GM12878 (cell line): ENCODE results near the gene FLT3LG. TPM values are rescaled to one million over a fixed set of nuclear protein-coding genes. Genes with fewer than 3 reads are reported as not detected.

Experiments
- ATAC-seq: fragments of 200-7000 bp; cut with Tn5 transposase; 3 replicates; pipeline ENCODE4 v1.9.1; 2020; ENCODE audit warnings: mild to moderate bottlenecking, moderate library complexity
- BruUV-seq: library from RNA; stranded (reverse); fragments of 400-500 nt; replicated peaks from 2 replicates; lab custom pipeline; 2021; lab: Mats Ljungman, UMichigan
- CTCF ChIA-PET: fragments of 300-600 bp; sonication (Branson Sonifier 250); formaldehyde crosslinking; extraction: SDS; loops from one replicate; lab custom pipeline; 2021; ENCODE audit warnings: inconsistent platforms; lab: Yijun Ruan, JAX
- POLR2A ChIA-PET: fragments of 350-600 bp; formaldehyde crosslinking; extraction: SDS; loops from one replicate; lab custom pipeline; 2021; ENCODE audit warnings: inconsistent platforms; lab: Charles Lee
- RAD21 ChIA-PET: fragments of 300-600 bp; sonication (Branson Sonifier 250); formaldehyde crosslinking; loops from one replicate; lab custom pipeline; 2023; ENCODE audit warnings: antibody characterized with exemption; ENCODE audit not compliant: unreplicated experiment; lab: Charles Lee
- SMC1A ChIA-PET: fragments of 300-600 bp; sonication (Branson Sonifier 250); formaldehyde crosslinking; loops from one replicate; lab custom pipeline; 2023; ENCODE audit not compliant: unreplicated experiment, uncharacterized antibody; lab: Charles Lee
- DNase-seq: peaks from one replicate; pipeline ENCODE4 v3.0.0-alpha.2; 2011; ENCODE audit warnings: low read depth, low spot score
- FAIRE-seq: peaks from 3 replicates; lab custom pipeline; 2011; peaks lifted over from hg19 to GRCh38; lab: Jason Lieb, UNC
- H2AFZ ChIP-seq: 2 replicates; pipeline ENCODE4 v1.6.0; 2011; ENCODE audit warnings: low read depth, low read length, control low read depth; ENCODE audit not compliant: control insufficient read depth
- H3K27ac ChIP-seq: 2 replicates; pipeline ENCODE4 v1.5.1; 2011; ENCODE audit warnings: control low read depth; ENCODE audit not compliant: control insufficient read depth, insufficient read depth
- H3K27me3 ChIP-seq, 2 experiments: replicated peaks in 1 of 2; 2 replicates each; pipeline versions ENCODE4 v1.6.0 to v1.6.1; 2011; ENCODE audit warnings: low read length in 1 of 2; ENCODE audit not compliant: control insufficient read depth in 2 of 2, insufficient read depth in 2 of 2
- H3K36me3 ChIP-seq, 2 experiments: 2 replicates each; pipeline ENCODE4 v1.5.1; 2011; ENCODE audit warnings: low read length in 1 of 2; ENCODE audit not compliant: control insufficient read depth in 2 of 2, insufficient read depth in 2 of 2
- H3K4me1 ChIP-seq: 2 replicates; pipeline ENCODE4 v1.6.1; 2011; ENCODE audit warnings: mild to moderate bottlenecking, low read length, moderate library complexity, mixed read lengths; ENCODE audit not compliant: control insufficient read depth, insufficient read depth
- H3K4me2 ChIP-seq: 2 replicates; pipeline ENCODE4 v1.6.0; 2011; ENCODE audit warnings: control low read depth; ENCODE audit not compliant: control insufficient read depth, insufficient read depth
- H3K4me3 ChIP-seq: fragments of 200-600 bp; sonication (generic); 2 replicates; pipeline ENCODE4 v1.5.1; 2016
- H3K79me2 ChIP-seq: 2 replicates; pipeline ENCODE4 v1.6.0; 2011; ENCODE audit warnings: low read length; ENCODE audit not compliant: control insufficient read depth, insufficient read depth
- H3K9ac ChIP-seq: 2 replicates; pipeline ENCODE4 v1.8.0; 2011; ENCODE audit warnings: low read length, control low read depth, mixed read lengths; ENCODE audit not compliant: control insufficient read depth, insufficient read depth
- H3K9me3 ChIP-seq: replicated peaks from 3 replicates; pipeline ENCODE4 v1.5.1; 2011; ENCODE audit warnings: mild to moderate bottlenecking, low read length; ENCODE audit not compliant: control insufficient read depth, insufficient read depth
- H4K20me1 ChIP-seq: 2 replicates; pipeline ENCODE4 v1.6.0; 2011; ENCODE audit not compliant: control insufficient read depth, insufficient read depth
- BRCA1 ChIP-seq: IDR thresholded peaks from 2 replicates; pipeline ENCODE4 v1.6.1; 2011; ENCODE audit warnings: low read depth, low read length, improper control_type of control experiment
- ETV6 ChIP-seq, 2 experiments: fragments of 450-650 bp in 1 of 2; IDR thresholded peaks in 1 of 2; conservative IDR thresholded peaks in 1 of 2; 2 replicates each; pipeline ENCODE4 v1.6.1; 2014; ENCODE audit warnings: antibody characterized with exemption in 1 of 2, borderline replicate concordance in 1 of 2, low read depth in 1 of 2, mild to moderate bottlenecking in 1 of 2, moderate library complexity in 1 of 2
- POU2F2 ChIP-seq: IDR thresholded peaks from 3 replicates; pipeline ENCODE4 v1.6.1; 2011; ENCODE audit warnings: low read depth, mild to moderate bottlenecking, low read length, borderline replicate concordance
- WGBS: methylation state at CpG from one replicate; pipeline ENCODE4 v1.1.6; 2016; ENCODE audit warnings: low lambda C conversion rate; ENCODE audit not compliant: insufficient replicate concordance, insufficient coverage; ENCODE audit errors: missing lambda C conversion rate; 5-methylcytosine and 5-hydroxymethylcytosine counted together
- in situ Hi-C: fragments of 300-500 bp; cut with MboI; formaldehyde crosslinking; loops from 9 replicates; pipeline ENCODE4 v1.14.3; 2018; ENCODE audit warnings: mixed read lengths
- intact Hi-C: fragments of 100-400 bp; cut with micrococcal nuclease; formaldehyde crosslinking; loops from one replicate; pipeline ENCODE4 v1.14.2; 2022; ENCODE audit not compliant: unreplicated experiment
- polyA plus RNA-seq, 11 experiments: library from polyadenylated mRNA; depleted of rRNA in 4 of 11; unstranded in 6 of 11; stranded (reverse) in 5 of 11; fragments of >200 nt; fragmentation: Nextera tagmentation in 4 of 11; fragmentation: Illumina TruSeq in 1 of 11; extraction: Ambion mirVana in 4 of 11; extraction: Trizol in 1 of 11; gene quantifications; 1 replicate in 1 of 11; 2 replicates in 10 of 11; pipeline versions ENCODE4 v1.2.1 to v1.2.3, GENCODE V29; 2011 to 2016; ENCODE audit warnings: inconsistent platforms in 2 of 11, missing spikeins in 2 of 11, low read depth in 1 of 11
- total RNA-seq, 4 experiments: library from RNA; depleted of rRNA in 3 of 4; stranded (reverse); fragments of >200 nt in 3 of 4; fragmentation: Illumina TruSeq in 1 of 4; extraction: Trizol in 1 of 4; gene quantifications; 2 replicates each; pipeline versions ENCODE4 v1.2.1 to v1.2.3, GENCODE V29; 2013 to 2021
- TF ChIP-seq, protein P1 (sequence below): IDR thresholded peaks from 2 replicates; pipeline ENCODE4 v1.6.1; 2012; ENCODE audit warnings: low read depth, low read length, improper control_type of control experiment
- TF ChIP-seq, protein P2 (sequence below): fragments of 150-350 bp; IDR thresholded peaks from 2 replicates; pipeline ENCODE4 v1.6.1; 2016; ENCODE audit warnings: low read depth, low read length

The FLT3LG gene
- total and polyA plus RNA-seq, 10 of the 15 experiments (the other 5 are each of a cell fraction or from before 2014, with no cell fraction given) = 0.68 to 13.1 (median 4.3) TPM

DNA sequence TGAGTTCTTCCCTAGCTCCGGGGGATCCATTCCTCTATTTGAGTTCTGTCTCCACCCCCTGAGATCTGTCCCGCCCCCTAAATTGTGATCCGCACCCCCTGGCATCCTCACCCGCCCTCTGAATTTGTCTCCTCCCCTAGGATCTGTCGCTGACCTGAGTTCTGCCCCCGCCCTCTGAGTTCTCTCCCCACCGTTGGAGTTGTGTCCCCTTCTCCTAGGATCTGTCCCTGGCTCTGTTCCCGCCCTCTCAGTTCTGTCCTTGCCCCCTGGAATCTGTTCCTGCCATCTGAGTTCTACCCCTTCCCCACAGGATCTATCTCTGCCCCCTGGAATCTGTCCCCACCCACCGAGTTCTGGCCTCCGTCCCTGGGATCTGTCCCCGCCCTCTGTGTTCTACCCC, 31.7 kb upstream of the FLT3LG start:
- FAIRE-seq (no peak), ATAC-seq (no peak), DNase-seq (no peak)
- H3K4me3 ChIP-seq = peak overlapping the region; percentile 81; the same call in 1 of the 2 replicates
- ChIA-PET RAD21 (interaction anchor here (0.5 to 1.8 kb wide), 12 partner anchors 10 to 249 kb away, joined by 3 to 15 read pairs (median 4); partner anchors contain the start of genes PIH1D1 and SCAF1), CTCF (interaction anchor here (0.6 to 4.9 kb wide), 9 partner anchors 11 to 217 kb away, joined by 3 to 47 read pairs (median 4); partner anchors contain the start of gene ALDH16A1), POLR2A (interaction anchor here (1.0 to 1.5 kb wide), 4 partner anchors 10 to 51 kb away, joined by 3 to 5 read pairs (median 4); partner anchors contain the start of gene PIH1D1), SMC1A (interaction anchor here (1.5 to 3.0 kb wide), 4 partner anchors 28 to 216 kb away, joined by 4 to 14 read pairs (median 4); no protein-coding TSS in a partner anchor)
- no peak overlapping the region for H2AFZ ChIP-seq
- intact Hi-C loops (no loop called here), in situ Hi-C loops (no loop called here)
- H3K27me3 ChIP-seq = peaks cover 9 to 23% of the 10 kb centered on the region in 2 experiments
- no peaks in the 10 kb centered on the region for H3K79me2 ChIP-seq
- no peak overlapping the region for H3K9ac ChIP-seq
- no peak overlapping the region for H3K4me2 ChIP-seq
- peaks cover 0 to 3% of the 10 kb centered on the region in 2 experiments; a peak in 1 of 4 replicates for H3K36me3 ChIP-seq
- 3% methylated on average over 11 of the region's 11 CpGs for WGBS
- H3K4me1 ChIP-seq = no peaks in the 10 kb centered on the region
- TF ChIP-seq, protein P1, sequence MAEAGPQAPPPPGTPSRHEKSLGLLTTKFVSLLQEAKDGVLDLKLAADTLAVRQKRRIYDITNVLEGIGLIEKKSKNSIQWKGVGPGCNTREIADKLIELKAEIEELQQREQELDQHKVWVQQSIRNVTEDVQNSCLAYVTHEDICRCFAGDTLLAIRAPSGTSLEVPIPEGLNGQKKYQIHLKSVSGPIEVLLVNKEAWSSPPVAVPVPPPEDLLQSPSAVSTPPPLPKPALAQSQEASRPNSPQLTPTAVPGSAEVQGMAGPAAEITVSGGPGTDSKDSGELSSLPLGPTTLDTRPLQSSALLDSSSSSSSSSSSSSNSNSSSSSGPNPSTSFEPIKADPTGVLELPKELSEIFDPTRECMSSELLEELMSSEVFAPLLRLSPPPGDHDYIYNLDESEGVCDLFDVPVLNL = no peak
- no peak for TF ChIP-seq POU2F2
- TF ChIP-seq ETV6 (conservative IDR thresholded peaks at IDR 0.05 in 1 of 2, IDR thresholded peaks at IDR 0.05 in 1 of 2; ENCODE audit: borderline replicate concordance in 1 of 2, low read depth in 1 of 2) = no peak
- no peak for TF ChIP-seq BRCA1
- TF ChIP-seq, protein P2, sequence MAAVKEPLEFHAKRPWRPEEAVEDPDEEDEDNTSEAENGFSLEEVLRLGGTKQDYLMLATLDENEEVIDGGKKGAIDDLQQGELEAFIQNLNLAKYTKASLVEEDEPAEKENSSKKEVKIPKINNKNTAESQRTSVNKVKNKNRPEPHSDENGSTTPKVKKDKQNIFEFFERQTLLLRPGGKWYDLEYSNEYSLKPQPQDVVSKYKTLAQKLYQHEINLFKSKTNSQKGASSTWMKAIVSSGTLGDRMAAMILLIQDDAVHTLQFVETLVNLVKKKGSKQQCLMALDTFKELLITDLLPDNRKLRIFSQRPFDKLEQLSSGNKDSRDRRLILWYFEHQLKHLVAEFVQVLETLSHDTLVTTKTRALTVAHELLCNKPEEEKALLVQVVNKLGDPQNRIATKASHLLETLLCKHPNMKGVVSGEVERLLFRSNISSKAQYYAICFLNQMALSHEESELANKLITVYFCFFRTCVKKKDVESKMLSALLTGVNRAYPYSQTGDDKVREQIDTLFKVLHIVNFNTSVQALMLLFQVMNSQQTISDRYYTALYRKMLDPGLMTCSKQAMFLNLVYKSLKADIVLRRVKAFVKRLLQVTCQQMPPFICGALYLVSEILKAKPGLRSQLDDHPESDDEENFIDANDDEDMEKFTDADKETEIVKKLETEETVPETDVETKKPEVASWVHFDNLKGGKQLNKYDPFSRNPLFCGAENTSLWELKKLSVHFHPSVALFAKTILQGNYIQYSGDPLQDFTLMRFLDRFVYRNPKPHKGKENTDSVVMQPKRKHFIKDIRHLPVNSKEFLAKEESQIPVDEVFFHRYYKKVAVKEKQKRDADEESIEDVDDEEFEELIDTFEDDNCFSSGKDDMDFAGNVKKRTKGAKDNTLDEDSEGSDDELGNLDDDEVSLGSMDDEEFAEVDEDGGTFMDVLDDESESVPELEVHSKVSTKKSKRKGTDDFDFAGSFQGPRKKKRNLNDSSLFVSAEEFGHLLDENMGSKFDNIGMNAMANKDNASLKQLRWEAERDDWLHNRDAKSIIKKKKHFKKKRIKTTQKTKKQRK = no peak
- H3K9me3 ChIP-seq = no peaks in the 10 kb centered on the region
- H3K27ac ChIP-seq = no peak overlapping the region
- no peaks in the 10 kb centered on the region for H4K20me1 ChIP-seq
- BruUV-seq = no TSS peak
